Measurements from ENCODE around the gene POLD4.

POLD4 gene

DNA sequence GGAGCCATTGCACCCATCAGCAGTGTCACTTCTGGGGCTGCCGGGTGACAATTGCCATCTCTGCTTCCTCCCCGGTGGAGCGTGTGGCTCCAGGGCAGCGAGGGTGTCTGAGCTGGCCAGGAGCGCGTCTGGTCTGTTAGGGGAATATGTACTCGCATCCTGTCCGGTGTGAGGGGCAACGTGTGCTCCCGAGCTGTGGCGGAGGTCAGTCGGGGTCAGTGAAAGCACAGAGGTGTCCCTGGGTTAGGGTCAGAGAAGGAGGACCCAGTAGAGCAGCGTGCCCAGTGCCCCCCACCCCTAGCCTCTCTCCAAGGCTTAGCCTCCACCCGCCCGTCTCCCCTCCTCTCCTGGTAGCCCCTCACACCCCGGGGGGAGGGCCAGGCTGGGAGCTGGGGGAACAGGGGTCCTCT, 18.6 kb upstream of the POLD4 start:
- in situ Hi-C loops (cut with MboI; ENCODE audit: low sequenced_read_pairs), result no loop called here

- in situ Hi-C loops (cut with MboI; ENCODE audit: low sequenced_read_pairs), result no loop called here
Observed at GRCh38 chr11:67371189-67371910, 18.0 kb upstream of the POLD4 start.

- in situ Hi-C loops (cut with MboI; ENCODE audit: low sequenced_read_pairs), result no loop called here
Observed at GRCh38 chr11:67370351-67371076, 17.2 kb upstream of the POLD4 start.

DNA sequence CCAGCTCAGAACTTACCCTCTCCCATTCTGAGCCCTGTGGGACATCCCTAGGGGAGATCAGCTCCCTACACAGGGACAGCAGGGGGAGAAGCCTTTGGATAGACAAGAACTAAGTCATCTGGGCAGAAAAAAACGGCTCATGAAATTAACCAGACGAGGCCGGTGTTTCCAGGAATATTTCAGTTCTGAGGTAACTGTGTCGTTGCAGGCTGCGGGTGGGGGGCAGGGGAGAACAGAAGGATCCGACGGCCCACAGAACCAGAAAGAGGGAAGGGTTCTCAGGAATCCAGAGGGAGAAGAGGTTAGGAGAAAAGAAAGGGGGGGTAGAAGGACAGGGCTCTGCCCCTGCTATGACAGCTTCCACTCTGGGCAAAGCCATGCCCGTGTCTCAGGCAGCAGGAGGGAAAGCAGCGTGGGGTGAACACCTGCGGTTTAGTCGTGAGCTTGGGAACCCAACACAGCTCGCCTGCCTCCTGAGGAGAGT, 16.5 kb upstream of the POLD4 start:
- in situ Hi-C loops (cut with MboI; ENCODE audit: low sequenced_read_pairs), result no loop called here

DNA sequence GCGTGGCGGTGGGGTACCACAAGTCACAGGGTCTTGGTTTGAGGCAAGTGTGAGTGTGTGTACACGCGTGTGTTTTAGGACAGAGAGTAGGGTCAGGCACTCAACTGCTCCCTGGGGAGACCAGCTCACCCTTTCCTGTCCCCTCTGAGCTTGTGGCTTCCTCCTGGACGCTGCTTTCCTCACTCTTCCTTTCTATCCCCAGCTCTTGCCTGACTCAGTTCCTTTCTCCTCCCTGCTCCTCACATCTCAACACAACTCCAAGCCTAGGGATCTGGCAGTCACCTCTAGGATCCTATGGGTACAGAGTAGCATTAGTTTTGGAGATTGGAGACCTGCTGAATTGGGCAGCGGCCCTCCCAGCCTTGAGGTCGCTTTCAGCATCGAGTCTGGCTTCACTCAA, 15.9 kb upstream of the POLD4 start:
- in situ Hi-C loops (cut with MboI; ENCODE audit: low sequenced_read_pairs), result no loop called here

GRCh38 chr11:67368621-67369020, 15.3 kb upstream of the POLD4 start:
- in situ Hi-C loops (cut with MboI; ENCODE audit: low sequenced_read_pairs), result no loop called here

GRCh38 chr11:67367761-67368227, 14.4 kb upstream of the POLD4 start:
- in situ Hi-C loops (cut with MboI; ENCODE audit: low sequenced_read_pairs), result no loop called here

- in situ Hi-C loops (cut with MboI; ENCODE audit: low sequenced_read_pairs), result no loop called here
Observed at GRCh38 chr11:67366961-67367760, 13.8 kb upstream of the POLD4 start.

GRCh38 chr11:67366546-67366945, 13.2 kb upstream of the POLD4 start:
- in situ Hi-C loops (cut with MboI; ENCODE audit: low sequenced_read_pairs), result no loop called here

GRCh38 chr11:67365736-67366444, 12.5 kb upstream of the POLD4 start:
- in situ Hi-C loops (cut with MboI; ENCODE audit: low sequenced_read_pairs), result no loop called here

- in situ Hi-C loops (cut with MboI; ENCODE audit: low sequenced_read_pairs), result no loop called here
Observed at GRCh38 chr11:67364783-67365722, 11.7 kb upstream of the POLD4 start.

DNA sequence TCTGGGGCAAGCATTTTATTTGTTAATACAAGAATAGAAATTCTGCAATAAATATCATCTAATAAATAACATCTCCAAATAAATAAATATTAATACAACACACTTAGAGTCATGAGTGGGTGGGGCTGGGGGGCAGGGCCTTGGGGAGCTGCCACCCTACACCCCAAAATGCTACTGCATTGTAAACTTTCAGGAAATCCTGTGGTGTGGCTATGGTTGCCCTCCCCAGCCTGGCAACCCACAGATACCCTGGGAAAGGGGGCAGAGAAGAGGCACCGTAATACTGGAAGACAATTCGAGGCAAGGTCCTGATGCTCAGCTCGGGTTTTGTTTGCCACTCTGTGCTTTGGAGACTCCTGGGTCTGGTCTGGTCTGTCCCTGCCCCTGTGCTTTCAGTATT, 10.8 kb upstream of the POLD4 start:
- in situ Hi-C loops (cut with MboI; ENCODE audit: low sequenced_read_pairs), result no loop called here

GRCh38 chr11:67357831-67358670, 4.7 kb upstream of the POLD4 start:
- in situ Hi-C loops (cut with MboI; ENCODE audit: low sequenced_read_pairs), result no loop called here

- in situ Hi-C loops (cut with MboI; ENCODE audit: low sequenced_read_pairs), result no loop called here
Observed at GRCh38 chr11:67356864-67357561, 3.7 kb upstream of the POLD4 start.

- in situ Hi-C loops (cut with MboI; ENCODE audit: low sequenced_read_pairs), result no loop called here
Observed at GRCh38 chr11:67356387-67356863, 3.1 kb upstream of the POLD4 start.

- in situ Hi-C loops (cut with MboI; ENCODE audit: low sequenced_read_pairs), result no loop called here
Observed at GRCh38 chr11:67355794-67356386, 2.5 kb upstream of the POLD4 start.

DNA sequence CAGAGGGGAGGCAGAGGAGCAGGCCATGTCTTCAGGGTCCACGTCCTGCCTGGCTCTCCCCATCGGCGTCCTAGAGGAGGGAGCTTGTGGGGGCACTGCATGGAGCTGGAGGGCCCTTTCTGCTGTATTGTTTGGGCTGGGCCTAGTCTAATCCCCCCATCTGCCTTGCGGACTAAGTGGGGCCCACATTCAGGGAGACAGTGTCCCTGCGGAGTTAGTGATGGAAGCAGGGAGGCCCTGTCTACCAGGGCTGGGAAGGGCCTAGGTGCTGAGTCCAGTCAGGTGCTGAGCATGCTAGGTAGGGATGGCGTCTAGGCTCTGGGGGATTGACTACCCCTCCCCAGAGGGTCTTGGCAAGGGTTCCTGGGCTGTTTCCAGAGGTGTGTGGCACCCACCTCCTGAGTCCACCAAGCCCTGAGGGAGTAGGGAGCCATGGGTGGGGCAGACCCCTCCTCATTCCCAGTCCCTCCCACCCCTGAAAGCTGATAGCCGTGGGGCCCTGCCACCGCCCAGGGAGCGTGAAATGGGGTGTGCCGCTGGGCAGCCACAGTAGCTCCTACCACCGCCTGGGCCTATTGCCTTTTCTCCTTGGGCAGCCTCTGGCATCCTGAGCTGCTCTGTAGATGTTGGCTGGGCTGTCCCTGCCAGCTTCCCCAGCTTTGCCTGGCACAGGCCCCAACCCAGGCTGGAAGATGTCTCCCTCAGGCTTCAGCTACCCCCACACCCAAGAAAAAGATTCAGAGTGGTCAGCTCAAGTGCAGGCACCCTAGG, 1.9 kb upstream of the POLD4 start:
- in situ Hi-C loops (cut with MboI; ENCODE audit: low sequenced_read_pairs), result no loop called here

All from HL-60/S4 treated with phorbol 12-myristate 13-acetate at 8.2 ng/mL for 4 days and 3 days (cell line).